ENCODE results near the gene ZNF91.
"Not testable (repeated sequence)": the region's sequence is repeated elsewhere in the genome, so short reads cannot be mapped to it uniquely, and the experiment has no call there.

GRCh38 chr19:23321403-23321802 lies 73.9 kb downstream of the ZNF91 start:
- not testable (repeated sequence) for TF ChIP-seq CTCF (conservative IDR thresholded peaks at IDR 0.05; ENCODE audit: low read depth, low read length); CEBPB (IDR thresholded peaks at IDR 0.05; ENCODE audit: low read depth, low read length); POLR2A (IDR thresholded peaks at IDR 0.05; ENCODE audit: low read depth, low read length); NFE2L2 (IDR thresholded peaks at IDR 0.05; ENCODE audit: low read depth, low read length); USF2 (IDR thresholded peaks at IDR 0.05; ENCODE audit: low read depth, low read length)
